ENCODE measurements around the gene APEX1.
A peak's percentile ranks its signal among the peaks of the same experiment; 100 is the strongest.

Gene APEX1
- total RNA-seq, result 48.4 to 84.4 (median 56.7) reads per million in 3 donors

DNA sequence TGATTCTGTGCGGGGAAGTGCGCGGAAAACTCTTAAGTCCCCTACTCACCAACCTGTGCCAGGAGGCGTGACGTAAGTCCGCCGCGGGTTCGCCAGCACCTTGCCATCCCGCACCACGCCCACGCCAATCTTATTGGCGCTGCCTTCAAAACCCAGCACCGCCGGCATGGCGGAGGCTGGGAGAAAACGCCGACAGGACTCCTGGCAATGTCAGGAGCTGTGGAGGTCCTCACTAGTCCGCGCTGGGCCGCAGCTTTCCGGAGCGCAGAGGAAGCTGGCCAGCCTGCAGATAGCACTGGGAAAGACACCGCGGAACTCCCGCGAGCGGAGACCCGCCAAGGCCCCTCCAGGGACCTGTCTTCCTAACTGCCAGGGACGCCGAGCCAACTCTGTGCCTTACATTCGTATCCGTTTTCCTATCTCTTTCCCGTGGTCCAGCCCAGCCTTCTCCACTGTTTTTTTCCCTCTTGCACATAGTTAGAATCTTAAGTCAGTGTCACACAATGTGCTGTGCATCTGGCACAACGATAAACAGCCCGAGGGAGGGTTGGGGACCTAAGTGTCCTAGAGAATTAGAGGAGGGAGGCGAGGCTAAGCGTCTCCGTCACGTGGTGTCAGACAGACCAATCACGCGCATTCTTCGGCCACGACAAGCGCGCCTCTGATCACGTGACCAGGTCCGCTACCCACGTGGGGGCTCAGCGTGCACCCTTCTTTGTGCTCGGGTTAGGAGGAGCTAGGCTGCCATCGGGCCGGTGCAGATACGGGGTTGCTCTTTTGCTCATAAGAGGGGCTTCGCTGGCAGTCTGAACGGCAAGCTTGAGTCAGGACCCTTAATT lies at the start of gene APEX1, which contains the start of gene OSGEP:
TSS of gene APEX1 (plus strand) at position 711 of the 839 bp plus-strand sequence. CDS start 420 bp downstream, outside the sequence.
TSS of gene OSGEP (minus strand) at position 297 of the 839 bp plus-strand sequence. CDS start at position 168, 129 bp downstream.
- peak; percentile 91 to 98 (median 96) for DNase-seq
- H3K36me3 ChIP-seq (ENCODE audit: control insufficient read depth, insufficient read depth, low read length), result peaks cover 55% of the 10 kb centered on the region
- no peaks in the 10 kb centered on the region for H3K27me3 ChIP-seq (replicated peaks; ENCODE audit: control insufficient read depth, insufficient read depth, low read length, poor library complexity, severe bottlenecking)

DNA sequence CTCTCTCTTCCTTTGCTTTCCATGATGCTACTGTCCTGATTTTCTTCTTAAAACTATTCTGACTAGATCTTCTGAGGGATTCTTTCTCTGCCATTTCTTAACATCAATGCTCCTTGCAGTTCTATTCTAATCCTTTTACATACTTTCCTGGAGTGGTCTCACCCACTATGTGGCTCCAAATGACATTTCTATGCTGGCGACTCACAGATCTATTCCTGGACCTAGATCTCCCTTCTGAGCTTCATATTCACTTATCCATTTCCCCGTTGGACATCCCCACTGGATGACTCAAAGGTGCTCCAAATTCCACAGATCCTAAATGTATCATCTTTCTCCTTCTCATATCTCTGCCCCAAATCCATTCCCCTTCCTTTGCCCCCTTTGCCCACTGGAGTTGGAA lies 45.8 kb upstream of the APEX1 start:
- H3K4me1 ChIP-seq (ENCODE audit: control insufficient read depth, insufficient read depth, low read length, poor library complexity, severe bottlenecking), result peaks cover 6% of the 10 kb centered on the region
- no peak for DNase-seq
- no peaks in the 10 kb centered on the region for H3K27me3 ChIP-seq (replicated peaks; ENCODE audit: control insufficient read depth, insufficient read depth, low read length, poor library complexity, severe bottlenecking)
- H3K9me3 ChIP-seq (ENCODE audit: control insufficient read depth, low read length), result no peaks in the 10 kb centered on the region
- H3K27ac ChIP-seq (ENCODE audit: insufficient read depth, low read length, poor library complexity, severe bottlenecking), result no peak overlapping the region
- H3K36me3 ChIP-seq (ENCODE audit: control insufficient read depth, insufficient read depth, low read length), result peaks cover 39% of the 10 kb centered on the region
- no peak overlapping the region for H3K4me3 ChIP-seq (ENCODE audit: insufficient read depth, low read depth, low read length, poor library complexity, severe bottlenecking)

More for the DNA sequence above, at the start of gene APEX1, which contains the start of gene OSGEP:
- peak within 1 kb of the TSS; percentile 90 for H3K27ac ChIP-seq (ENCODE audit: insufficient read depth, low read length, poor library complexity, severe bottlenecking)
- H3K4me3 ChIP-seq (ENCODE audit: insufficient read depth, low read depth, low read length, poor library complexity, severe bottlenecking), result peak within 1 kb of the TSS; percentile 80
- H3K9me3 ChIP-seq (ENCODE audit: control insufficient read depth, low read length), result no peaks in the 10 kb centered on the region
- peaks cover 12% of the 10 kb centered on the region for H3K4me1 ChIP-seq (ENCODE audit: control insufficient read depth, insufficient read depth, low read length, poor library complexity, severe bottlenecking)

DNA sequence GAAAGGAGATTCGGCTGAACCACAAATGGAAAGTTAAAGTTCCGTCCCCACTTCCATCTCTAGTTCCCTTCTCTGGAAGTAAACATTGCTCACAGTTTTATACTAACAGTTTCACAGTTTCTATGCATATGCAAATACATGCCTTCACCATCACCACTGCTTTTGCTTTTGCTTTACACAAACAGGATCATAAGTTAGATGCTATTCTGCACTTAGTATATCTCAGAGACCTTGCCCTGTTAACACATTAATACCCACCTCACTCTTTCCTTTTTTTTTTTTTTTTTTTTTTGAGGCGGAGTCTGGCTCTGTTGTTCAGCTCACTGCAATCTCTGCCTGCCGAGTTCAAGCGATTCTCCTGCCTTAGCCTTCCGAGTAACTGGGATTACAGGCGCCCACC lies 42.6 kb upstream of the APEX1 start:
- peaks cover 9% of the 10 kb centered on the region for H3K36me3 ChIP-seq (ENCODE audit: control insufficient read depth, insufficient read depth, low read length)
- H3K4me3 ChIP-seq (ENCODE audit: insufficient read depth, low read depth, low read length, poor library complexity, severe bottlenecking), result peak overlapping the region; percentile 95
- no peaks in the 10 kb centered on the region for H3K9me3 ChIP-seq (ENCODE audit: control insufficient read depth, low read length)
- no peaks in the 10 kb centered on the region for H3K27me3 ChIP-seq (replicated peaks; ENCODE audit: control insufficient read depth, insufficient read depth, low read length, poor library complexity, severe bottlenecking)
- H3K27ac ChIP-seq (ENCODE audit: insufficient read depth, low read length, poor library complexity, severe bottlenecking), result peak overlapping the region; percentile 85
- H3K4me1 ChIP-seq (ENCODE audit: control insufficient read depth, insufficient read depth, low read length, poor library complexity, severe bottlenecking), result peaks cover 6% of the 10 kb centered on the region
- no peak for DNase-seq

DNA sequence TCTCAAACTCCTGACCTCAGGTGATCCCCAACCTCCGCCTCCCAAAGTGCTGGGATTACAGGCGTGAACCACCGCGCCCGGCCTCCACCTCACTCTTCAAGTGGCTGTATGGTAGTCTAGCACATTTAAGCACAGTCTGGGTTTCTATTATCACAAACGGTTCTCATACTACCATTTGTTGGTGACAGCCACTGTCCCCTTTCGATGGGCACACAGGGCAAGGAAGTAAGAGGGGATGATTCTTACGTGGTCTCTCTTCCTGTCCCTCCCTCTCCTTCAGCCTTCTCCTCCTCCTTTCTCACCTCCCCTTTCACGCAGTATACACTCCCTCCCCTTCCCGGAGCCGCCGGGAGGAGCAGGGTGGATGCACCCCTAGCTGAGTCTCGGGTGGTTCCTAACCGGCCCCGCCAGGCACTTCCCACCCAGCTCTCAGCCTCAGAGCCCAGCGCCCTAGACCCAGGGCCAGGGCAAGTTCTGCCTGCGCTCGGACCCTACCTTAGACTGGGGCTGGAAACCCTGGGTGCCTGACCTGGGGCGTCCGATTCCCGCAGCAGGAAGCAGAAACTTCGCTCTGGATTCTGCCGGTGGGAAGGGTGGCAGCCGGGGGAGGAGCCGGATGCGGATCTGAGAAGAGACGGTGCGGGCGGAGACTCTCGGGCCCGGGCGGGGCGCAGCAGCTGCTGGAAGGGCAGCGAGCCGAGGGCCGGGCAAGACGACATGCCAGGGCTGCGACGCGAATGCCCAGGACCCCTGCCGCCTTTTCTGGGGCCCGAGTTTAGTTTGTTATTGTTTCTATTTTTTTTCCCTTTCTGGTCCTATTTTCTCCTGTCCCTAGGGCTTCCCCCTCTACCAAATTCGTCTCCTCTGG lies 41.9 kb upstream of the APEX1 start, which contains the start of gene TEP1:
TSS of gene TEP1 (minus strand) at position 626 of the 868 bp plus-strand sequence. CDS start 5,062 bp downstream, outside the sequence.
- Histone ChIP-seq H3K36me3 (ENCODE audit: control insufficient read depth, insufficient read depth, low read length) (peaks cover 3% of the 10 kb centered on the region), H3K27me3 (replicated peaks; ENCODE audit: control insufficient read depth, insufficient read depth, low read length, poor library complexity, severe bottlenecking) (no peaks in the 10 kb centered on the region), H3K4me1 (ENCODE audit: control insufficient read depth, insufficient read depth, low read length, poor library complexity, severe bottlenecking) (peaks cover 6% of the 10 kb centered on the region), H3K4me3 (ENCODE audit: insufficient read depth, low read depth, low read length, poor library complexity, severe bottlenecking) (peak within 1 kb of the TSS; percentile 95), H3K27ac (ENCODE audit: insufficient read depth, low read length, poor library complexity, severe bottlenecking) (peak within 1 kb of the TSS; percentile 85), H3K9me3 (ENCODE audit: control insufficient read depth, low read length) (no peaks in the 10 kb centered on the region)
- DNase-seq, result peak; percentile 43 to 62 (median 51)

DNA sequence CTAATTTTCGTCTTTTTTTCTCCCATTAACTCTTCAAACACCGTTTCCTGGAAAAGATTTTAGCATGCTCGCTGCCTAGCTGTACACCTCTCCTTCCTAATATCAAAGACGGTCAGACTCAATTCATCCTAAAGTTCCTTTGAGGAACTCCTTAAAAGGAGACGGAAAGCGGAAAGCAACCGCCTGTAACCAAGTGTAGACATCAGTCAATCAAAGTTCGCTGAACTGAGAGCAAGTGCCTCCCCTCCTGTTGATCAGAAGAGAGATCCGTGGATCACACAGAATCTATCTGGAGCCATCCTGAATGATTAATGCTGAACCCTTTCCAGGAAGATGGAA lies 41.3 kb upstream of the APEX1 start:
- Histone ChIP-seq H3K9me3 (ENCODE audit: control insufficient read depth, low read length) (no peaks in the 10 kb centered on the region), H3K36me3 (ENCODE audit: control insufficient read depth, insufficient read depth, low read length) (no peaks in the 10 kb centered on the region), H3K4me3 (ENCODE audit: insufficient read depth, low read depth, low read length, poor library complexity, severe bottlenecking) (peak overlapping the region; percentile 95), H3K4me1 (ENCODE audit: control insufficient read depth, insufficient read depth, low read length, poor library complexity, severe bottlenecking) (peaks cover 6% of the 10 kb centered on the region), H3K27ac (ENCODE audit: insufficient read depth, low read length, poor library complexity, severe bottlenecking) (peak overlapping the region; percentile 85), H3K27me3 (replicated peaks; ENCODE audit: control insufficient read depth, insufficient read depth, low read length, poor library complexity, severe bottlenecking) (no peaks in the 10 kb centered on the region)
- no peak for DNase-seq

DNA sequence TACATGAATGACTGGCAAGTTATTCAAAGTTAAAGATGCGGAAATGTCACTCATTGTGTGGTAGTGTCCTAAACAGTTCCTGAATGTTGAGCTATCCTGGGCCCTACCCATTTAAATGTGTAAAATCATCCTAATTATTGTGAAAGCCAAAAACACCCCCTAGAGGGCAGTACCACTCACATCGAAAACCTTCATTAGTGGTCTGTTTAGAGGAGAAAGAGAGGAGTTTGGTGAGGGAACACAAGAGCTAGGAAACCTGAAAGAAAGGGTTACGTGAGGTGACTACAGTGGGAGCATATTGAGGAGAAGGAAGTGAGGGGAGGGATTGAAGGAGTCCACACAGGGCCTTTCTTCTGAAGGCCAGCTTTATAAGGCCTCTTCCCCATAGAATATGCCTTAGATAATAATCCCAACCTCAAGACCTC lies 39.2 kb upstream of the APEX1 start:
- Histone ChIP-seq H3K27ac (ENCODE audit: insufficient read depth, low read length, poor library complexity, severe bottlenecking) (no peak overlapping the region), H3K4me3 (ENCODE audit: insufficient read depth, low read depth, low read length, poor library complexity, severe bottlenecking) (no peak overlapping the region), H3K9me3 (ENCODE audit: control insufficient read depth, low read length) (no peaks in the 10 kb centered on the region), H3K27me3 (replicated peaks; ENCODE audit: control insufficient read depth, insufficient read depth, low read length, poor library complexity, severe bottlenecking) (no peaks in the 10 kb centered on the region), H3K4me1 (ENCODE audit: control insufficient read depth, insufficient read depth, low read length, poor library complexity, severe bottlenecking) (peaks cover 6% of the 10 kb centered on the region), H3K36me3 (ENCODE audit: control insufficient read depth, insufficient read depth, low read length) (no peaks in the 10 kb centered on the region)
- DNase-seq, result peak in 1 of 3 donors; percentile 6

DNA sequence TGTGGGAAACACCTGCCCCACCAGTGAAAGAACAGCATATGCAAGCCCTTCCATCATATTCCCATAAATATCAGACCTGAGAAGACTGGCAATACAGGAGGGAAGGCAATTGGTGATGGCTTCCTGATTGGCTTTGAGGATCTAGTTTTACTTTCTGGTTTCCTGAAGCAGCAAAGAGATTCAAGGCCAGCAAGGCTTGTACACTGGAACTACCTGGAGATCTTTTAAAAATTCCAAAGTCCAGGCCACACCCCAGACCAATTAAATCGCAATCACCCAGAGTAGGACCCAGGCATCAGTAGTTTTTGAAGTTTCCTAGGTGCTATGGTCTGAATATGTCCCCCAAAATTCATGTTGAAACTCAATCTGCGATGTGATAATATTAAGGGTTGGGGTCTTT lies 38.8 kb upstream of the APEX1 start:
- Histone ChIP-seq H3K27me3 (replicated peaks; ENCODE audit: control insufficient read depth, insufficient read depth, low read length, poor library complexity, severe bottlenecking) (no peaks in the 10 kb centered on the region), H3K9me3 (ENCODE audit: control insufficient read depth, low read length) (no peaks in the 10 kb centered on the region), H3K4me3 (ENCODE audit: insufficient read depth, low read depth, low read length, poor library complexity, severe bottlenecking) (no peak overlapping the region), H3K27ac (ENCODE audit: insufficient read depth, low read length, poor library complexity, severe bottlenecking) (no peak overlapping the region), H3K4me1 (ENCODE audit: control insufficient read depth, insufficient read depth, low read length, poor library complexity, severe bottlenecking) (peaks cover 6% of the 10 kb centered on the region), H3K36me3 (ENCODE audit: control insufficient read depth, insufficient read depth, low read length) (no peaks in the 10 kb centered on the region)
- DNase-seq, result no peak

DNA sequence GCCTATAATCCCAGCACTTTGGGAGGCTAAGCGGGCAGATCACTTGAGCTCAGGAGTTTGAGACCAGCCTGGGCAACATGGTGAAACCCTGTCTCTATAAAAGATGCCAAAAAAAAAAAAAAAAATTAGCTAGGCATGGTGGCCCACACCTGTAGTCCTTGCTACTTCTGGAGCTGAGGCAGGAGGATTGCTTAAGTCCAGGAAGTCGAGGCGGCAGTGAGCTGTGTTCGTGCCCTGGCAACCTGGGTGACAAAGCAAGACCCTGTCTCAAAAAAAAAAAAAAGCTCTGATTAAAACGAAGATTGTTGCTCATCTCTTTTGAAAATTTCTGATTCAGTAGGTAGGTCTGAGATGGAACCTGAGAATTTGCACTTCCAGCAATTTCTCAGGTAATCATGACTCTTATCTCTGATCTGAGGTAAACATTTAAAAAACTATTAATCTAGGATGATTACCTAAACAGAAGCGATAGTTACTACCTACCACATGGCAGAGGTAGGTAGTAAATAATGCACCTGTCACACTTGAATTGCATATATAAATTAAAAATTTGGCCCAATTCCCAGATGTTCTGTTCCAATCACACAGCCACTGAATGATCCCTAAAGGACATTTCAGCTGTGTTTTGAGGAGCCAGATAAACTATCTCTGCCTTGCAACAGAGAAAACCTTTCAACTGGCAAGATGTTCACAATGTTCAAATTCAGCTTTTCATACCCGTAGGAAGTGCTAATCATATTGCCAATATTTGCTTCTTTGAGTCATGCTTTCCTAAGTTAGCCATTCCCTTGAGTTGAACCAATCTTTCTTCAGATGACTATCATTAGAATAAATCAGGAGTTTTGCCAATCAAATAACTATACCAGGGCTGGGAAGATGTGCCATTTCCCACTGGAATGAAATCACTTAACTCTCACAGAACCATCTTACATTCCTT lies 37.5 kb upstream of the APEX1 start:
- Histone ChIP-seq H3K9me3 (ENCODE audit: control insufficient read depth, low read length) (no peaks in the 10 kb centered on the region), H3K36me3 (ENCODE audit: control insufficient read depth, insufficient read depth, low read length) (no peaks in the 10 kb centered on the region), H3K27ac (ENCODE audit: insufficient read depth, low read length, poor library complexity, severe bottlenecking) (no peak overlapping the region), H3K4me3 (ENCODE audit: insufficient read depth, low read depth, low read length, poor library complexity, severe bottlenecking) (no peak overlapping the region), H3K27me3 (replicated peaks; ENCODE audit: control insufficient read depth, insufficient read depth, low read length, poor library complexity, severe bottlenecking) (no peaks in the 10 kb centered on the region), H3K4me1 (ENCODE audit: control insufficient read depth, insufficient read depth, low read length, poor library complexity, severe bottlenecking) (peaks cover 6% of the 10 kb centered on the region)
- no peak for DNase-seq

DNA sequence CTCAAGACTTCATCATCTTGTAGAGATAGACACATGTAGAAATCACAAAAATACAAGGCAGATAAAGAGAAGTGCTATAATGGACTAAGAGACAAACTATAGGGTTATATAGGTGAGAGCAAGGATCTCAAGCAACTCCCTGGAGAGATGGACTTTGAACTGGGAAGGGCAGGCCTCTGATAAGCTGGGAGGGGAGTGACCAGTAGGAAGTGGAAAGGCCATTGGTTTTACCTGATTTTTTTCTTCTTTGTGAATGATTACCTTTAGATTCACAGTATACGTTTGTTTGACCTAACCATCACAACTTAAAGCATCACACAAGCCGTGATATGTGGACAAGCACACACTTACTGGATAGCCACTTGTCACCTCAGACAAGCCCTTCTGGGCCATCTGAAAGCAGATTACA lies 36.5 kb upstream of the APEX1 start:
- H3K27ac ChIP-seq (ENCODE audit: insufficient read depth, low read length, poor library complexity, severe bottlenecking), result no peak overlapping the region
- no peaks in the 10 kb centered on the region for H3K4me1 ChIP-seq (ENCODE audit: control insufficient read depth, insufficient read depth, low read length, poor library complexity, severe bottlenecking)
- no peaks in the 10 kb centered on the region for H3K36me3 ChIP-seq (ENCODE audit: control insufficient read depth, insufficient read depth, low read length)
- no peak for DNase-seq
- H3K27me3 ChIP-seq (replicated peaks; ENCODE audit: control insufficient read depth, insufficient read depth, low read length, poor library complexity, severe bottlenecking), result no peaks in the 10 kb centered on the region
- no peak overlapping the region for H3K4me3 ChIP-seq (ENCODE audit: insufficient read depth, low read depth, low read length, poor library complexity, severe bottlenecking)
- no peaks in the 10 kb centered on the region for H3K9me3 ChIP-seq (ENCODE audit: control insufficient read depth, low read length)

All from effector memory CD4-positive, alpha-beta T cell (primary cell).